ENCODE results near the gene SRSF10. TPM values are rescaled to one million over a fixed set of nuclear protein-coding genes. Genes with fewer than 3 reads are reported as not detected.
A peak's percentile ranks its signal among the peaks of the same experiment; 100 is the strongest.

The SRSF10 gene
- total RNA-seq, 2 donors from 2014 or later: 61.5 to 89.7 TPM

- TF ChIP-seq POLR2A (IDR thresholded peaks at IDR 0.05) (no peak), CTCF (IDR thresholded peaks at IDR 0.05) (no peak)
- H3K27me3 ChIP-seq: no peaks in the 10 kb centered on the region
- peaks cover 0 to 5% of the 10 kb centered on the region in 2 donors for H3K36me3 ChIP-seq (replicated peaks in 1 of 2; ENCODE audit: insufficient read depth in 1 of 2, low read depth in 2 of 2)
- no peak for DNase-seq
- WGBS, 2 donors: 68 to 74% methylated on average over 3 of the region's 3 CpGs
- no peak overlapping the region for H3K4me3 ChIP-seq
- intact Hi-C loops (cut with DNase I): no loop called here
- peak overlapping the region in 3 of 4 donors; percentile 56 to 82 (median 57) for H3K27ac ChIP-seq
- ATAC-seq: no peak
- H3K4me1 ChIP-seq: peaks cover 40% of the 10 kb centered on the region
- H3K9me3 ChIP-seq: no peaks in the 10 kb centered on the region
Observed at GRCh38 chr1:23964235-23964668, 15.9 kb downstream of the SRSF10 start.

GRCh38 chr1:23963617-23964234 is 16.4 kb downstream of the SRSF10 start:
- Histone ChIP-seq H3K4me3 (no peak overlapping the region), H3K27me3 (no peaks in the 10 kb centered on the region), H3K4me1 (peaks cover 46% of the 10 kb centered on the region), H3K9me3 (no peaks in the 10 kb centered on the region), H3K36me3 (replicated peaks in 1 of 2; ENCODE audit: insufficient read depth in 1 of 2, low read depth in 2 of 2) (peaks cover 0 to 4% of the 10 kb centered on the region in 2 donors), H3K27ac (peak overlapping the region in 2 of 4 donors; percentile 57 to 82)
- 62% methylated on average over 1 of the region's 1 CpG for WGBS, 2 donors
- DNase-seq (no peak), ATAC-seq (no peak)
- TF ChIP-seq POLR2A (IDR thresholded peaks at IDR 0.05) (no peak), CTCF (IDR thresholded peaks at IDR 0.05) (no peak)
- intact Hi-C loops (cut with DNase I): no loop called here

DNA sequence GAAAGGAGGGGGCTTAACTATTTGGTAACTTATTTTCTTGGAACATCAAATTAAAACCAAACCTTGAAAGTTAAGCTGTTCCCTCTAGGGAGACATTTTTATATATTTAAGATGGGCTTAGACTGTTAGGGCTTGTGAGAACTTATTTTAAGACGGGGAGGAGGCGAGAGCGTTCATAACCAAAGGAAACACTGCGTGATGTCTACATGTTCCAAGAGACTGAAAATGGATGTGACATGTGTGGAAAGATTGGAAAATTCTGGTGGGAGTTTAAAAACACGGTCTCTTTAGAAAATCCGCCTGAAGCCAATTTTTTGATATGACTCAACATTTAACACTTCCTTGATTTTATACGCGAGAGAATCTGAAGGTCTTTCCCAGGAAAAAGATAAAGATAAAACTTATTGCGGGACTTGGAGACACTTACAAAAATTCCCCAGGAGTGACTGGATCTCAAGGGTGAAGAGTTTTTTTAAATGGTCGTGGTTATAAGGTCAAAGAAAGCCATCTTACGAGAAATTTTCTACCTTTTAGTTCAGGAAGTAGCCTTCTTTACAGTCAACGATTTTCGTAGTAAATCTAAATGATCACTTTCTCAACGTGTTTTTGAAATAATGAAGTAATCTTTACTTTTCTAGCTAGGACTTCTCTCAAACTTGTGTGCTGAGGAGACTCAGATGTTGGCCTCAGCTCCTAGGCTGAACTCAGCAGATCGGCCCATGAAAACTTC is 19.7 kb downstream of the SRSF10 start:
- Histone ChIP-seq H3K4me1 (peaks cover 71% of the 10 kb centered on the region), H3K4me3 (peak overlapping the region; percentile 60 to 63), H3K27me3 (no peaks in the 10 kb centered on the region), H3K36me3 (replicated peaks in 1 of 2; ENCODE audit: insufficient read depth in 1 of 2, low read depth in 2 of 2) (peaks cover 0 to 1% of the 10 kb centered on the region in 2 donors), H3K9me3 (no peaks in the 10 kb centered on the region), H3K27ac (peak overlapping the region; percentile 97 to 99 (median 99))
- TF ChIP-seq POLR2A (IDR thresholded peaks at IDR 0.05): no peak
- TF ChIP-seq CTCF (IDR thresholded peaks at IDR 0.05): no peak
- intact Hi-C loops (cut with DNase I): no loop called here
- 0 to 1% methylated on average over 15 of the region's 15 CpGs for WGBS, 2 donors
- ATAC-seq (no peak), DNase-seq (no peak)

DNA sequence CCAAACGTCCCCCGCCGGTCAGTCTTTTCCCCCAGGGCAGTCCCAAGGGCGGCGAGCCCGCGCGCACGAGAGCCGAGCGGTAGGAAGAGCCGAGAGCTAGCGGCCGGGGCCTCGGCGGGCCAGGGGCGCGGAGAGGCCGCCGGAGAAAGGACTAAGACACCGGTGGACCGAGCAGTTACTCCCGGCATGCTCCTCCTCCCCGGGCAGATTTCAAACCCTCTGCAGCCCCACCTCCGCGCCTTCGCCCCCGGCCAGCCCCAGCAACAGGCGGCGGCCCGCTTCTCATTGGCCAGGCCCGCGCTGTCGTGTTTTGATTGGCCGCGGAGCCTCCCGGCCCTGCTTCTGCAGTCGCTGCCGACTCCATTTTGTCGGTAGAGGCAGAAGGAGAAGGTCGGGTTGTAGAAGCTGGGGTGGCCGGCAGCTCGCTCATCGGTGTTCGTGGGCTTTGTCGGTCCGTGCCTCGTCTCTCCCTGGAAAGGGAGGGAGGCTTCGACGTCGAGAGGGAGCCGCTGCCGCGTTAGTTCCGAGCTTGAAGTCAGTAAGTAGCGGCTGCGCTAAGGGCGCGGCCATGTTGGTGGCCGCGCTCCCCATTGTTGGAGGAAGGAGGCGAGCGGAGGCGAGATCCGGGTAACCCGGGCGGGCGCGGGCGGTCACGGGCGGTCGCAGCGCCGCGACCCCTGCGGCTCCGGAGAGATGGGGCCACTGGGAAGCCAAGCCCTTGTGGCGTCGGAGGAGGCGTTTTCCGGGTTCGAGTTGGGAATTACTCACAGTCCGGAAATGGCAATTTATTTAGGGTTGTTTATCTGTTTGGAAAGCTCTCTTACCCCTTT is 20.5 kb downstream of the SRSF10 start, which contains the start of gene PNRC2:
PNRC2 (plus strand) TSS at position 368 of the 830 bp plus-strand sequence. CDS start 1,630 bp downstream, outside the sequence.
- peaks cover 71% of the 10 kb centered on the region for H3K4me1 ChIP-seq
- DNase-seq (peak; percentile 96 to 97 (median 97)), ATAC-seq (peak; percentile 95)
- intact Hi-C loops (cut with DNase I): no loop called here
- WGBS, 2 donors: 0 to 1% methylated on average over 13 to 79 of the region's 84 CpGs
- H3K27me3 ChIP-seq: no peaks in the 10 kb centered on the region
- H3K27ac ChIP-seq: peak within 1 kb of the TSS; percentile 97 to 99 (median 99)
- H3K36me3 ChIP-seq (replicated peaks in 1 of 2; ENCODE audit: insufficient read depth in 1 of 2, low read depth in 2 of 2): peaks cover 0 to 1% of the 10 kb centered on the region in 2 donors
- TF ChIP-seq CTCF (IDR thresholded peaks at IDR 0.05) (peak in 1 of 7 experiments; percentile 1), POLR2A (IDR thresholded peaks at IDR 0.05) (peak; percentile 88 to 96 (median 96))
- no peaks in the 10 kb centered on the region for H3K9me3 ChIP-seq
- peak within 1 kb of the TSS; percentile 60 to 63 for H3K4me3 ChIP-seq

Measured in body of pancreas (tissue), 4 donors.